Kidney glomerular epithelial cell (primary cell): ENCODE results near the gene GP5.

ENCODE experiments used
- DNase-seq: peaks from one replicate; lab custom pipeline; 2025; lab: John Stamatoyannopoulos, UW

The GP5 gene

DNA sequence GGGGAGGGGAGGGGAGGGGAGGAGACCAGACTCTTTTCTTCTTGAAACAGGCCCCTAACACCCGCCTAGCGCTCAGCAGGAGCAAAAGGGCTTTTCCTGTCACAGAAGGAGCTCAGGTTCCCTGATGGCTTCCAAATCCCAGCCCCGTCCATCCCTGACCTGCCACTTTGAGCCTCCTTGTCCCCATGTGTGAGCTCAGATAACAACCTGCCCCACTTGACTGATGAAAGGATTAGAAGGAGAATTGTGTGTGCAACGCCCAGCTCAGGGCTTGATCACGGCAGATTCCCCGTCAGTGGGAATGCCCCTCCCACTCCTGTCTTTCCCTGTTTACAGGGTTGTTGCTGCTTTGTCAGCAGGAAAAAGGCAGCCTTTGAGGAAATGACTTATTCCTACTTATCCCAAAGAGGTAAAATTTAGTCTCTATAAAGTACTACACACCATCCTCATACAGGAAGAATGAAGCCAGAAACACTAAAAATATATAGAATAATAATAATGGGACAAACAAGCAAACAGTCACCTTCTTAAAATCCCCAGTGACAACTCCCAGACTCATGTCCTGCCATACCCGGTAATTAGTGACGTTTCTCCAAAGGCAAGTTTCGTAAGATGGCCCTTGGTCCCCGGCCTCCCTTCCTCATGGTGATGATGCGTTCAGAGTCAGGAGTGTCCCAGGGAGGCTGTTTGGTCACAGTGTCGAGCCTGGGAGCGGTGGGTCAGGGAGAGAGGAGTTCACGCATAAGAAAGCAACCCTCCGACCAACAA, 23.4 kb downstream of the GP5 start:
- no peak for DNase-seq

DNA sequence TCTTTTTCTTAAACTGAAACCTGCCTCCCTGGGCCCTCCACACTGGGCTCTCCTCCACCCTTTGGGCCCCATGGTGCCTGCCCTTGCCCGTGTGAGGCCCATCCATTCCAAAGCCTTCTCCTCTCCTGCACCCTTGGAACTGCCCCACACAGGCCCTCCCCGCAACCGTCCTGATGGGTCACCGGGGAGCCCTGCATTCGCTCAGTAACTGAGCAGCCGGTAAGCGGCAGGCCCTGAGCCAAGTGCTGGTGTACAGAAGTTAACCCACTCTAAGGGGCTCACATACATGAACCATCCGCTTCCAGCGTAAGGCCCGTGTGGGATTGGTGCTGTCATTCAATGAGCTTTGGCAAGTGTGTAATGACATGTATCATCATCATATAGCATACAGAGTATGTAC, 24.1 kb downstream of the GP5 start:
- DNase-seq: no peak

DNA sequence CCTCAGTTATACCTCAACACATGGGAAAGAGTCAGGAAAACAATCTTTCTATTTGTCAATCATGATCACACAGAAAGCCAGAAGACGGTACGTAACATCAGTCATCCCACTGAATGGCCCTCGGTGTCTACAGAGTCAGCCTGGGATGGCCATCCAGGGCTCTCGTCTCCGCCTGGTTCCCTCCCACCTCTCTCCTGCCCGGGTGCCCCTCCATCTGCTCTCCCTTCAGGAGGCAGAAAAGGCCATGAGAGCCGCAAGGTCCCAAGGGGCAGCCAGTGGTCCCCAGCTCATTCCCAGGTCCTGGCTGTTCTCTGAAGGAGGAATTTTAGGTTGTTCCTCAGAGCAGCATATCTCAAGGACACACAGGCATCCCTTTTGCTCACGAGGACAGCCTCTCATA, 25.2 kb downstream of the GP5 start:
- DNase-seq: no peak

DNA sequence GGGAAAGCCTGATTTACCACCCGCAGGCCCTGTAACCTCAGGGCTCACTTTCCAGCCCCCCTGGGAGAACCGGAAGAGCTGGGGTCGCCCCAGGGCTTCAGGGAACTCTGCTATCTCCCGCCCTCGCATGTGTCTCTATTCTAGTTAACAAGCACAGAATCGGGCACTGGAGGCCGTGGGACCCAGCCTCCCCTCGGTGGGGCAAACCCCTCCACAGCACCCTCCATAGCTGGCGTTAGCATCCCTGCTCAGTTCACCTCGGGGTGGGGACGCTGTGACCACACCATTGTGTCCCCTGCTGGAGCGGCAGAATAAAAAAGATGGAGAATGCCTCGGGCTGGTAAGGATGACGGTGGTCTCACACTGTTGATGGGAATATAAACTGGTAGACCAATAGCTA, 26.0 kb downstream of the GP5 start:
- DNase-seq: no peak

- no peak for DNase-seq
Observed at GRCh38 chr3:194370753-194371152, 28.3 kb downstream of the GP5 start.

- no peak for DNase-seq
Observed at GRCh38 chr3:194369522-194370279, 29.4 kb downstream of the GP5 start, which contains the start of gene LRRC15. LRRC15 (minus strand) TSS chr3:194369743; CDS start chr3:194361043, 8,700 bp downstream.

DNA sequence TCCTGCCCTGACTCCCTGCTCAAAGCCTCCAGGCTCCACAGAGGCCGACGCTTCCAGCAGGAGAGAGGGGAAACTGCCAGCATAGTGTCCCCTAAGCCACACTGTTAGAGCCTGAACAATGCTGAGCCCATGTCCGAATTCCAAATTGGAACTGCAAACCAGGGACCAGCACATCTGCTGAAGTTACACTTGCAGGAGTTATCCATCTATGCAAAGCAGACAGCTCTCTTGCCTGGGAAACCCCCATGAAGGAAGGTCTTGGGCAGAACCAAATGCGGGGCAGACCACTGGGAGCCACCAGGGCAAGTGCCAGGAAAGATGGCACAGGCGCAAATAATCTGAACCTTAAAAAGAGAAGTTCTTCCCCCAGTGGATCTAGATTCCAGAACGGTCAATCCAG, 30.1 kb downstream of the GP5 start:
- no peak for DNase-seq

- DNase-seq: no peak
Observed at GRCh38 chr3:194367992-194368841, 30.8 kb downstream of the GP5 start.

- no peak for DNase-seq
Observed at GRCh38 chr3:194365978-194366490, 33.0 kb downstream of the GP5 start.

- DNase-seq: no peak
Observed at GRCh38 chr3:194365526-194365925, 33.5 kb downstream of the GP5 start.

DNA sequence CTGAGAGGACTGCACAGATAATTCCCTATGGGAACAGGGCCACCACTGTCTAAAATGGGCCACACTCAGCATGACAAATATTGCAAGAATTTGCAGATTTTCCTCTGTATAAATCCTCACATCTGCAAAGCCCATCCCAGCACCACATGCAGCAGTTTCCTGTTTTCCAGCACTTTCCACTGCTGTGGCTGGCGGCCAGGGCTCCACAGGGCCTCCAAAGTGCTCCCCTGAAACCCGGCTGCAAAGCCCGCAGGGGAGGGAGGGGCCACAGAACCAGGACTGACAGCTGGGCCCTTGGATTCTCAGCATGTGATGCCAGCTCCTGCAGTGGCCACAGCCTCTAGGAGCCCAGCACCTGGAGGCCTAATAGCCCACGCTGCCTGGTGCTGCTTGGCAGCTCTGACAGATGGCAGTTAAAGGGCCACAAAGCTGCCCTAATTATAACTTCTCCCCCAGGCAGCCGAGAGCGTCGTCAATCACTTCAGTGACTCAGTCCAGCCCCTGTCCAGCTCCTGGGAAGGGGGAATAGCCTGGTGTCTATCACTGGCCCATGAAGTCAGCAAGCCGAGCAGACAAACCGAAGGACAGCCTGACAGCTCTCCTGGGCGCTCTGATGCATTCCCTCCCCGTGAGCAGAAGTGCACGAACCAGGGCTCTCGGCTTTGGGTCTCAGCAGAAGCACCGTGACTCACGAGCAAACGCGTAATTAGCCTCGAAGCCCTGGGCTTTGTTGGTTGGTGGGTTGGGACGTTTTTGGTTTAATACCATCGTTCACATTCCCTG, 34.2 kb downstream of the GP5 start:
- no peak for DNase-seq

GRCh38 chr3:194364314-194364651, 34.8 kb downstream of the GP5 start:
- DNase-seq: no peak

GRCh38 chr3:194360568-194360967, 38.5 kb downstream of the GP5 start:
- no peak for DNase-seq

DNA sequence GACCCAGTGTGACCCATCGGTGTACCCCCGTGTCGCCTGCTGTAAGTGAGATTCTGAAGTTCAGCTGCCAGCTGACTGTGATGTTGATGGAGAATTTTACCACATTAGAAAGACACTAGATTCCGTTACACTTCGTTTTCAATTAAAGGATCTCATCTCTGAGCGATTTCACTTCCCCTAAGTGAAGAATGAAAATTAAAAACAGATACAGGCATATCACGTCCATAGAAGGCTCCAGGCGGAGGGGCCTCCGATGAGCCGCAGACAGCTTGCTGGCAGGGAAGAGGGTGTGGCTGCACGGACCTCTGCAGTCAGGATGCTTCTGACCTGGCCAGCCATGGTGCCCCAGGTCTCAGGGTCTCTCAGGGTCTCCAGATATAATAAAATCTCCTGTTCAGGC, 41.4 kb downstream of the GP5 start:
- DNase-seq: no peak

- DNase-seq: no peak
Observed at GRCh38 chr3:194355379-194355778, 43.7 kb downstream of the GP5 start.

DNA sequence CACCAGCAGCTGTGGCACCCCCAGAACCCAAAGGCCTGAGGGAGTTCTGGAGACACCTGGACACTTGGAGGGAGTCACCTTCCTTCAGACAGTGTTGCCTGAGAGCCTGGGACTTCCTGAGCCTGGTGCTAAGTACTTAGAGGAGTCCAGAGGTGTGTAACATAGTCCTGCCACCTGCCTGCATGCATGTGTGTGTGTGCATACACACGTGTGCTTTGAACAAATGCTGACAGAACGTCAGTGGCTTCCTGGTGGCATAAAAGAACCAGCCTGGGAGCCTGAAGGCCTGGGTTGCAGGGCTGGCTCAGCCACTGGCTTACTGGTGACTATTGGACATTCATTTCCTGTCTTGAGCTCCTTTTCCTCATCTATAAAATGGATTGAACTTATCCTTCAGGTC, 44.8 kb downstream of the GP5 start:
- no peak for DNase-seq

DNA sequence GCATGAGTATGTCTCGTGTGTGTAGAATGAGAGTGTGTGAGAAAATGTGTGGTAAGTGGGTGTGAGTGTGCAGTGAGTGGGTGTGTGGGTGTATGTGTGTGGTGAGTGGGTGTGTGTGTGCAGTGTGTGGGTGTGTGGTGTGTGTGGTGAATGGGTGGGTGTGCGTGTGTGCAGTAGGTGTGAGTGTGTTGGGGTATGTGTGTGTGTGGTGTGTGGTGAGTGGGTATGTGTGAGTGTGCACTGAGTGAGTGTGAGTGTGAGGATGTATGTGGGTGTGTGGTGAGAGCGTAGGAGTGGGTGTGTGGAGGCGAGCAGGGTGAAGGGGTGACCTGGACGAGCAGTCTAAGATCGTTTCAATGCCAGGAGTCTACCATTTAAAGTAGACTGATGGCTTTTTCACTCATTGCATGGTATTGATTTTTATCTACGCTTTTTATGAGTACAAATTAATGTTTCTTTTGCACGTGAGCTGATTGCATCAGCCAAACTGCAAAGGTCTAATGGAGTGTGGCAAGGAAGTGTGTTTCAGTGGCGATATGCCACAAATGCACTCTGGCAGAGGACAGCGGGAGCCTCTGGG, 46.3 kb downstream of the GP5 start:
- DNase-seq: no peak

DNA sequence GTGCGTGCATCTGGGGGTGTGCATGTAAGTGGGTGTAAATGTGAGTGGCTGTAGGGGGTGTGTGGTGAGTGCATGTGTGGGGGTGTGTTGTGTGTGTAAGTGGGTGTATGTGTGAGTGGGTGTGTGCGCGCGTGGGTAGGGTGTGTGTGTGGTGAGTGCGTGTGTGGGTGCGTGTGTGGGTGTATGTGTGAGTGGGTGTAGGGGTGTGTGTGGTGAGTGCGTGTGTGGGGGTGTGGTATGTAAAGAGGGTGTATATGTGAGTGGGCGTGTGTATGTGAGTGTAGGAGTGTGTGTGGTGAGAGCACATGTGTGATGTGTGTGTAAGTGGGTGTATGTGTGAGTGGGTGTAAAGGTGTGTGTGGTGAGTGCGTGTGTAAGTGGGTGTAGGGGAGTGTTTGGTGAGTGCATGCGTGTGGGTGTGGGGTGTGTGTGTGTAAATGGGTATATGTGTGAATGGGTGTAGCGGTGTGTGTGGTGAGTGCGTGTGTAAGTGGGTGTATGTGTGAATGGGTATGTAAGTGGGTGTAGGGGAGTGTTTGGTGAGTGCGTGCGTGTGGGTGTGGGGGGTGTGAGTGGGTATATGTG, 47.0 kb downstream of the GP5 start:
- no peak for DNase-seq

DNA sequence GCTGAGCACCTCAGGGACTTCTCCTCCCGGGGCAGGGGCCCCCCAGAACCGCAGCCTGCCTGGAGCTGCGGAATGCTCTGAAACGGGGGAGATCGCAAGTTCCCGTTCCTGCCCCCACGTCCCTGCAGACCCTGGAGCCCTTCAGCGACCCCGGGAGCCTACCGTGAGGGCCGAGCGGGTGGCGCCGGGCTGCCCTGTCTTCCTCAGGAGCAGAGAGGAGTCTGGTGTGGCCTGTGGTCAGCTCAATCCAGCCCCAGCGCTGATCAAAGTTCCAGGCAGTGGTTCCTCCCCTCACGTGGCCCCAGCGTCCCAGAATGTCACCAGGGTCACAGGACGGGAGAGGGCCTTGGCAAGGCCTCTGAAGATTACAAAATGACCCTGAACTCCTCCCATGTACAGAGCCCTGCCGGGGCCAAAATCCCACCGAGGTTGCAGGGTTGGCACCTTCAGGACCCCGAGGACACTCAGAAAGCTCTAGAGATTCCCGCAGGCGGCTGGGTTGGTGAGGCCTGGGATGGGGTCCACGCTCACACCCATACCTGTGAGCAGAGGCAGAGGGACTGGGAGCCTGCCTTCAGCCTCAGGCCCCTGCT, 47.9 kb downstream of the GP5 start, which contains the start of gene CPN2:
TSS of gene CPN2 (minus strand) at position 249 of the 593 bp plus-strand sequence. CDS start 8,626 bp downstream, outside the sequence.
- no peak for DNase-seq

DNA sequence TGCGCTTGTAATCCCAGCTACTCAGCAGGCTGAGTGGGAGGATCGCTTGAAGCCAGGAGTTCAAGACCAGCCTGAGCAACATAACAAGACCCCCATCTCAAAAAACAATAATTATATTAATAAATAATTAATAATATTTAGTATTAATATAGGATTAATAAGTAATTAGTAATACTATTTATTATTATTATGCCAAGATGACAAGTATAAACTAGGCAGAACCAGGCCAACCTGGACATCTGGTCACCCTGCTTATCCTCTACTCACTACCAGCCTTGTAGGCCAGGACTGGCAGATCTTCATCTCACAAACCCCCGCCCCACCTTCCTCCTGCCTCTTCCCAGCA, 48.4 kb downstream of the GP5 start:
- DNase-seq: no peak
